Bronchial smooth muscle cell (primary cell): ENCODE results near the gene GOLGA8N. TPM values are rescaled to one million over a fixed set of nuclear protein-coding genes. Genes with fewer than 3 reads are reported as not detected.

Source experiments
- total RNA-seq: library from RNA; depleted of rRNA; stranded (reverse); fragments of >200 nt; gene quantifications from 2 replicates; pipeline ENCODE4 v1.2.1, GENCODE V29; 2014

GOLGA8N gene
- total RNA-seq, result 4.3 and 4.5 TPM in 2 replicates

DNA sequence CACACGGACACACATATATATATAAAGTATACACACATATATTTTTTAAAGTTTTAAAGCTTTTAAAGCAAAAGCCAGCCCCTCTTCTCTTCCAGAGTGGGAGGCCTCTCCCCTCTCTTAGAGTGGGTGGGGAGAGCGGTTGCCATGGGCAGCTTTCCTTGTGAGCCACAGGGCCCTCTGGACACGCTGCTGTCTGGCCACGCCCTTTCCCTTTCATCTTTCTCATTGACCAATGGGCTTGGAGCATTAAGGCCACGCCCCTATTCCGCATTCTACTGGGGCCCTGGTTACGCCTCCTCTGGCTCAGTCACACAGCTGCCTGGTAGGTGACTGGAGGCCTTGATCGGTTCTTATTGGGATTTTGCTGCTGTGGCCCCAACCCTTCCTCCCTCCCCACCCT, at the start of gene GOLGA8N:
TSS of gene GOLGA8N (plus strand) at position 306 of the 400 bp plus-strand sequence.

DNA sequence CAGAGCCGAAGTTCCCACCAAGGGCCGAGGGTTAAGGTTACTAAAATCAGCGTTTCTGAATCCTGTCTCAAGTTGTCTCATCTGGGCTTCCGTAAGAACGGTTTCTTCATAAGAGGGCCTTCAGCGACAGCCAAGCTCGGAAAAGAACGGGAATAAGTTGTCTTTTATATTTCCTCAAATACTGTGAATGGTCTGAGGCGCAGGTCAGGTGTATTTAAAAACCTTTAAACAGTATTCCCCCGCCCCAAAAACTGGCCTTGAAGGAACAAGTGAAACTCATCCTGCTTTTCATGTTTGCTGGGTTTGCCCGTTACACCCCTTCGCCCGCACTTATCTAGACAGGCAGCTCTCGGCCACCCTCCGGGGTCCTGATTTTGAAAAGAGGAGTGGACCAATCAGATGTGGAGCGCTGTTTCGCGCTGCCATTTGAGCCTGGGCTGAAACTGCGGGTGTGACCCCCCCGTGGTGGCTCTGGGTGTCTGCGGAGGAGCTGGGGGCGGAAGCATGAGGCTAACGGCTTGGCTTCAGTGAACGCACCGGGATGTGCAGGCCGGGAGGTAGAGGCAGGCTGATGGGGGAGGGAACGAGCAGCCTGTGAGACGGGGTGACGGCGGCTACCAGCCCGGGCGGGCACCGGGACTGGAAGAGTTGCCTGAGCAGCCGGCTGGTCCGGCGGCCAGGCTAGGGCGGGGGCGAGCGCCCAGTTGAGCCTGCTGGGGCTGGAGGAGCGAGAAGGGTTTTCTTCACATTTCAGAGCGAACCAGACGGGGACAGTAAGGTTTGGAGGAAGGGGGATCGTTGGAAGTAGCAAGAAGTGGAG, 22.0 kb downstream of the GOLGA8N start, which contains the start of gene ARHGAP11A:
TSS of gene ARHGAP11A (plus strand) at position 454 of the 820 bp plus-strand sequence. CDS start 708 bp downstream, outside the sequence.

DNA sequence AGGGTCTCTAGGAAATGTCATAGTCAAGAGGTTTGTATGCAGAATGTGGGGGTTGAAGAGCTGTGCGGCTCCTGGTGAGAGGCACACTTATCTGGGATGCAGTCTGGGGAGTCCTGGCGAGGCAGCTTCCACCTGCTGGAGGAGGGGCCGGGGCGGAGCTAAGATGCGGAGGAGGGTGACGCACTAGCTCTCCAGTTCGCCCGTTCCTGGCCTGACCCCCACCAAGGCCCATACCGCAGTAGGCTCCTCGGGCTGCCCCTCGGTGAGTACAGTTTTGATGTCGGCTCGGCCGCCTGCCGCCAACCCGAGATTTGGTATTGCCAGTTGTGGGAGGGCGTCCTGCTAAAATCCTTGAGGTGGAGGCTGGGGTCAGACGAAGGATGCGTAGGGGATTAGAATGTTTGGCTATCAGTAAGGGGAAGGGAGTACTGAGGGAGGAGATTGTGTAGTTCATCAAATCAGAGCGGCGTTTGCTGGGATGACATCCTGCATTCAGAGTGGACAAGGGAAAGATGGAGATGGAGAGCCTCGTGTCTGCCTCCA, 48.3 kb downstream of the GOLGA8N start, which contains the start of gene SCG5:
TSS of gene SCG5 (plus strand) at position 194 of the 543 bp plus-strand sequence. CDS start 1,883 bp downstream, outside the sequence.

Other genes with a start within 250 kb of the GOLGA8N start
- 0.16 and 0.17 TPM in 2 replicates for gene GOLGA8K, start 190.2 kb upstream of the GOLGA8N start, total RNA-seq
- 1.1 and 2.9 TPM in 2 replicates for gene GOLGA8O, start 137.8 kb upstream of the GOLGA8N start, total RNA-seq
- gene ARHGAP11A, start 22.0 kb downstream of the GOLGA8N start, total RNA-seq, result 3.3 and 5.4 TPM in 2 replicates
- 12.5 and 24.3 TPM in 2 replicates for gene SCG5, start 48.3 kb downstream of the GOLGA8N start, total RNA-seq
- gene GREM1, start 124.5 kb downstream of the GOLGA8N start, total RNA-seq, result 66.7 and 213 TPM in 2 replicates